HG03045 (cell line): ENCODE measurements around the gene ACVR1C.
"Not testable (repeated sequence)": the region's sequence is repeated elsewhere in the genome, so short reads cannot be mapped to it uniquely, and the experiment has no call there.

ENCODE experiments used
- ATAC-seq: cut with Tn5 transposase; IDR thresholded peaks from one replicate; pipeline ENCODE4 v1.9.1; 2021; ENCODE audit warnings: mild to moderate bottlenecking, moderate library complexity; ENCODE audit not compliant: unreplicated experiment

Gene ACVR1C

DNA sequence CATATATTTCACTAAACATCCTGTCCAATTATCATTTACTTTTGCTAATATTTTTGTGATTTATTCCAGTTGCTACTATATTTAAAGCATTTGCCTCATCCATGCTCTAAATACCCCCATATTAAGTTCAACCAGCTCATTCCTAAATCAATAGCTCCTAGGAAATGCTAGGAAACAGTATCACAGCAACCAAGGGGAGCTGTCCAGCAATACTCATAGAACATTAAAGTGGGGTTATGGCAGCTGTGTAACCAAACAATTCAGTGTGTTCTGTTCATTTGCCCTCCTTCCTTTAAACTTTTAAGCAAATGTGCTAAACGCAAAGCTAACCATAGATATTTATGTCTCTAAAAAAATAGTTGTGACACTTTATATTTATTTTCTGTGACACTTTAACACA lies 41.1 kb downstream of the ACVR1C start:
- no peak for ATAC-seq

DNA sequence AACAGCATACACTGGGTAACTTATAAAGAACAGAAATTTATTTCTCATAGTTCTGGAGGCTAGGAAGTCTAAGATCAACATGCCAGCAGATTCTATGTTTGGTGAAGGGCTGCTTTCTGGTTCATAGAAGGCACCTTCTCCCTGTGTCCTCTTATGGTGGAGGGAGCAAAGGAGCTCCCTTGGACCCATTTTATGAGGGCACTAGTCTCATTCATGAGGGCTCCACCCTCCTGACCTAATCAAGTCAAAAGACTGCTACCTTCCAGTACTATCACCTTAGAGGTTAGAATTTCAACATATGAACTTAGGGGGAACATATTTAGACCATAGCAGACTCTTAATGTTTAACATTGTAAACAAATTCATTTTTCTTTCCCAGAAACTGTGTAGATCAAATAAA lies 54.5 kb downstream of the ACVR1C start:
- no peak for ATAC-seq

DNA sequence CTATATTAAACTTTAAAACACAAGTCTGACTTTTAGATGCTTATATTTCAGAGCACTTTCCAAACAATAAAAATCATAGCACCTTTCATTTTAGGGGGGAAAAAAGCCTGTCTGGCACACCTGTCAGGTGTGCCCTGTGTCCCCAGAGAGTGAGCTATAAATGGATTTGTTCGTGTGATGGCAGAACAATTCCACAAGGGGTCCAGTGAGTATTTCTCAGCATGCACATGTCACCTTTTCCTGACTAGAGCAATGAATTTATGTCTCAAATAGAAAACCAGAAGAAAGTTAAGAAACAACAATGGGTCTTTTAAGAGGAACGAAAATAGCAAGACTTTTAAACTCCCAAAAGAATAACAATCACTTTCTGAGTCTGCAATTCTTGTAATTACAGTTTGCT lies 55.9 kb downstream of the ACVR1C start:
- ATAC-seq = no peak

DNA sequence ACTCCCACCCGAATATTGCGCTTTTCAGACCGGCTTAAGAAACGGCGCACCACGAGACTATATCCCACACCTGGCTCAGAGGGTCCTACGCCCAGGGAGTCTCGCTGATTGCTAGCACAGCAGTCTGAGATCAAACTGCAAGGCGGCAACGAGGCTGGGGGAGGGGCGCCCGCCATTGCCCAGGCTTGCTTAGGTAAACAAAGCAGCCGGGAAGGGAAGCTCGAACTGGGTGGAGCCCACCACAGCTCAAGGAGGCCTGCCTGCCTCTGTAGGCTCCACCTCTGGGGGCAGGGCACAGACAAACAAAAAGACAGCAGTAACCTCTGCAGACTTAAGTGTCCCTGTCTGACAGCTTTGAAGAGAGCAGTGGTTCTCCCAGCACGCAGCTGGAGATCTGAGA lies 62.0 kb downstream of the ACVR1C start:
- ATAC-seq = not testable (repeated sequence)

DNA sequence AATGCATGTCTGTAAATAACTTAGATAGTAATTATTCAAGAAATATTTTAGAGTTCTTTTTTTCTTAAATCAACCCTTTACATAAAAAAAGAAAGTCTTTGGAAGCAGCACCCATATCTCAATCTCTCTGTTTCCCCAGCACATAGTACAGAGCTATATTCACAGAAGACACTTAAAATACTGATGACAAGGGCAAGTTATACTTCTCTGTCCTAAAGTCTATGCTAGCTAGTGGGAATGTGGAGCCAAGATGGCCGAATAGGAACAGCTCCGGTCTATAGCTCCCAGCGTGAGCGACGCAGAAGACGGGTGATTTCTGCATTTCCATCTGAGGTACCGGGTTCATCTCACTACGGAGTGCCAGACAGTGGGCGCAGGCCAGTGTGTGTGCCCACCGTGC lies 62.6 kb downstream of the ACVR1C start:
- not testable (repeated sequence) for ATAC-seq

DNA sequence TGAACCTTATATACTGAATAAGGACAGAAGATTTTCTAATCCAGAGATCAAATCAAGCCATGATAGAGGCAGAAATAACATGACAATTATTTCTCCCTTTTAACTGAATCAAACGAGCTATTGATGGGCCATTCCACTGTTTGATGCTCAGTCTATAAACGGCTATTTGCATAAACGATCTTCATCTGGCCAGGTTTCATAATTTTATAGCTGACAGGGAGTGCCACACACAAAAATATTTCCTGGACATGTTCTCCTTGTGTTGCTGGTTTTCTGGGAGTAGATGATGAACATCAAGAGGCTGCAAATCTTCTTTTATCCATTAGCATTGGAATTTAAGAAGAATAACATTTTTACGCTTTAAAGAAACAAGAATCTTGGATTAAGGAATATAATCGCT lies 63.1 kb downstream of the ACVR1C start:
- no peak for ATAC-seq

DNA sequence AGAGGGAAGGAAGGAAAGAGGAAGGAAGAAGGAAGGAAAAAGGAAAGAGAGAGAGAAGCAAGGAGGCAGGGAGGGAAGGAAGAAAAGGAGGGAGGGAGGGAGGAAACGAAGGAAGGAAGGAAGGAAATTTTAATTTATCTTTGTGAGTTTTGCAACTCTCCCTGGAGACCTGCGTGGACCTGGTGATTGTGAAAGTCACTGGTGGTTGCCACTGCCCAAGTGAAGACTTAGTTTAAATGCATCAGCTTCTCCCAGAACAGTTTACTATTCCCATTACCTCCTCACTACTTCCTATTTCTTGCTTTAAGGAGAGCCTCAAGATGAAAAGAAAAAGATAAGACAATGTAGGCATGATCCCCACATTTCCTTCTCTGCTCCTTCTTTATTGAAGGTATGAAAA lies 68.8 kb downstream of the ACVR1C start:
- ATAC-seq = no peak

DNA sequence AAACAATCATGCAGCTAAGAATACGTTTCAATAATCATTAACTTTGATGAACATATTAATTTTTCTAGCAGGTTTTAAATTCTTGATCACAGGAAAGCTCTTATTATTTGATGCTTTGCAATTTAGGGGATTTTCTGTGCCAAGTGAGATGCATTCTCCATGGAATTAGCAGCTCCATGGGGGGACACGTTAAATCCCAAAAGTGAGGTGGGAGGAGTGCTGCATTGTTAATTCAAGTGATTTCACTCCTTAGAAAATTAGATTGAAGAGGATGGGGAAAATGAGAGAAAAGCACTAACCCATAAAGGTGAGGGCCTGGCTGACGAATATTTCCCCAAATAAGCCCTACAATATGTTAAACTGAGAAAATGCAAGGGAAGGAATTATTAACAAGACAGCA lies 69.2 kb downstream of the ACVR1C start:
- ATAC-seq = no peak

DNA sequence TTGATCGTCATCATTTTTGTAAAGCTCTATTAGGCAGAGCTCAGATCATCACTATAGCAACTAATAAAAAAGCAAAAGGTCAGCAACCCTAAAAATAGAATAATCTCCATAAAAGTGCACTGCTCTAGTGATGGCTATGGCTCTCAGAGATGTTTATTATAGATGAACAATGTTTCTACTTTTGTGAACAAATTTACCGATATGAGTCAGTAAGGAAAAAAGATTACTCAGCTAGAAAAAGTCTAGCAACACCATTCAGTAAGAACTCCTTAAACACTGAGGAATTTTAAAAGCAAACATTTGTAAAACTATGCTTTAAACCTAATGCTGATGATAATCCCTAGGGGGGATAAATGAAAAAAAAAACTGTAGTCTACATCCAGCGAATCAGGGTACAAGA lies 69.6 kb downstream of the ACVR1C start:
- ATAC-seq = no peak

DNA sequence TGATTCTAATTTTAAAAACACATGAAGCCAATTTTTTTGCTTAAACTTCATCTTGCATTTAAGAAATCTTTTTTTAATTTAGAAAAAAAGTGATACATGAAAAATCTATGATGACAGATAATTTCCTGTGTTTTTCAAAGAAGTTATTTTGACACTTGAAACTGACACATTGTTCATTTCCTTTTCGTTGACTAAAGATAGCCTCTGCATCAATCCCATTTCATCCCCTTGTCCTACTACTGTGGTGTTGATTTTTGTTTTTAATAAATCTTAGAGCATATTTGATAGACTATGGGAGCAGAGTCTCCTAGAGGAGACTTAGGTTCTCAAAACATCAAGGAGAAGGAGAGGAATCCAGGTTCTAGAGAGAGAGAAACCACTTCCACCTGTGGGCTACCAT lies 70.9 kb downstream of the ACVR1C start:
- ATAC-seq = no peak

DNA sequence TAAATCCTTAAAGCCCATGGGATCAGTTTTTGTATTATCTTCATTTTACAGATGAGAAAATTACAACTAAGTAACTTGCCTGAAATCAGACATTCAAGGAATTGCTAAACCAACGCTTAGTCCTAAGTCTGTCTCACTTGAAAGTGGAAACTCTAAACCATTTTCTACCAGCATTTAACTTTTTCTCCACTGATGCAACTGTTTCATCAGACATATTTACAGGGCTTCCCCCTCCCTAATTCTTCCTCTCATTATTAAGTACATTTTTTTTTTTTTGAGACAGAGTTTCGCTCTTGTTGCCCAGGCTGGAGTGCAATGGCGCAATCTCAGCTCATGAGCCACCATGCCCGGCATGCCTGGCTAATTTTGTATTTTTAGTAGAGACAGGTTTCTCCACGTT lies 88.6 kb downstream of the ACVR1C start:
- ATAC-seq = no peak

DNA sequence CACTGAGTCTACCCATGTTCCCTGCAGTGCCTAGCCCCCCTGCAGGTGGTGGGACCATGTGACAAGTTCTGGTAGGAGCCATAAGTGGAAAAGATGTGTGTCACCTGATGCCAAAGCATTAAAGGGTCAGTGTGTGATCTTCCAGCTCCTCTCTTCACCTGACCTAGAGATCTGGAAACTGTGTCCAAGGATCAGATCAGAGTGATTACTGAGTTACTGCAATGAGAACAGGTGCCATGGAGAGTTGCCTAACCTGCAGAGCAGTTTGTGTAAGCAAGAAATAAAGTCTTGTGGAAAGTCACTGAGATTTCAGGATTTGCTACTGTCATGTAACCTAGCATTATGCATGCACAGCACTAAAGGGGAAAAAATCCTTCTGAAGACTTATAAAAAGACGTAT lies 90.6 kb downstream of the ACVR1C start:
- ATAC-seq = no peak

DNA sequence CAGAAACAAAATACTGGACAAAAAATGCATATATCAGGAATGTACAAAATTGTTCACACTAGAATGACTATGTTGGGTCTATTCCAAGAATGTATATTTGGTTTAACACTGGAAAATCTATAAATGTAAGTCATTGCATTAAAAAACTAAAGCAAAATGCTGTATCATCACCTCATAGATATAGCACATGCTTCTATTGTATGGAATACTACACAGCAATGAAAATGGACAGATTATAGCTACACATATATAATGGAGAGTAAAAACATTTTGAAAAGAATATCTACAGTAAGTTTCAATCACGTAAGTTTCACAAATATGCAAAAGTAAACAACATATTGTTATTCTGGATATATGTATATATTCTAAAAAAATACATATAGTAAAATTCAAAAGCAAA lies 91.8 kb downstream of the ACVR1C start:
- no peak for ATAC-seq

DNA sequence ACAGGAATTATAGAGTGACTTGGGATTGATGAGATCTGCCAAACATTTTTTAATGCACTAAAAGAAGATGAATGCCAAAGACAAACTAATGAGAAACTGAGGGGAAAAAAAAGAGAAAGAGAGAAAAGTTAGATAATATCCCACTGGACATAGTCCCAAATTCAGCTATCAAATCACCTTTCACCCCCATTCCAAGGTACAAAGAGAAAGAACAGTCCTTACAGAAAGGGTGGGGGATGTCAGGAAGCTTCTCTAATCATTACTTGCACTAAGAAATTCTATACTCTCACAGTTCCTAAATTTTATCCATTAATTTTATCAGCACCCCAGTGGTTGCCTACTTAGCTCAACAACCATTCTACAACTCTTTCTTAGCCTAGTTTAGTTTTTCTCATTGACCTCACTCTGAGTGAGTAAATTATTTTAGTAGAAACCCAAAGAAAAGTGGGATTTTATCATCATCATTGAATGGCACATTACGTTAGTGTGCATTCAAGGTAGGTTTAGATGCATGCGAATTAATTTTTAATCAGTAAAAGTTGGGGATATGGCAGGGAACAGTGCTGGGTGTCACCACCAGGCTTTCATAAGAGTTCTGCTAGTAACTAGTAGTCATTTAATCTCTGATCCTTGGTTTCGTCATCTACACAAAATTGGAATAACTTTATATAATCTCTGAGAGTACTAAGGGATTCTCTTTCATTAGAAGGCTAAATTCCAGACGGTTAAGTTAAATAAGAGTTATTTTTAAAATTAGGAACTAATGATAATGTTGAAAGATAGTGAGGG lies 99.5 kb downstream of the ACVR1C start:
- ATAC-seq = no peak

DNA sequence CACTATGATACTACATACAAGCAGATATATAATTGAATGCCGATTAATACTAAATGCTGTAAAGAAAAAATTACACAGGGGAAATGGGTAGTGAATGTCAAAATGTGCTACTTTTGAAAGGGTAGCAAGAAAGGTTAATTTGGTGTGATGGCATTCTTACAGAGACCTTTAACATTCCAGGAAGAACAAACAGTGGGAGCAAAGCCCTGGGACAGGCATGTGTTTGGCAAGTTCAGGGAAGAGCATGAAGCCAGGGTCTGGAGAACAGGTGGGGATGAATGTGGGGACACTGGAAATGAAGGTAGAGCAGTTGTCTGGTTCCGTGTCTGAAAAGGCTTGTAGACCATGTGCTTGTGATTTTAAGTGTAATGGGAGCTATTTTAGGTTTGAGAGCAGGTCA lies 102.6 kb downstream of the ACVR1C start:
- ATAC-seq = no peak

DNA sequence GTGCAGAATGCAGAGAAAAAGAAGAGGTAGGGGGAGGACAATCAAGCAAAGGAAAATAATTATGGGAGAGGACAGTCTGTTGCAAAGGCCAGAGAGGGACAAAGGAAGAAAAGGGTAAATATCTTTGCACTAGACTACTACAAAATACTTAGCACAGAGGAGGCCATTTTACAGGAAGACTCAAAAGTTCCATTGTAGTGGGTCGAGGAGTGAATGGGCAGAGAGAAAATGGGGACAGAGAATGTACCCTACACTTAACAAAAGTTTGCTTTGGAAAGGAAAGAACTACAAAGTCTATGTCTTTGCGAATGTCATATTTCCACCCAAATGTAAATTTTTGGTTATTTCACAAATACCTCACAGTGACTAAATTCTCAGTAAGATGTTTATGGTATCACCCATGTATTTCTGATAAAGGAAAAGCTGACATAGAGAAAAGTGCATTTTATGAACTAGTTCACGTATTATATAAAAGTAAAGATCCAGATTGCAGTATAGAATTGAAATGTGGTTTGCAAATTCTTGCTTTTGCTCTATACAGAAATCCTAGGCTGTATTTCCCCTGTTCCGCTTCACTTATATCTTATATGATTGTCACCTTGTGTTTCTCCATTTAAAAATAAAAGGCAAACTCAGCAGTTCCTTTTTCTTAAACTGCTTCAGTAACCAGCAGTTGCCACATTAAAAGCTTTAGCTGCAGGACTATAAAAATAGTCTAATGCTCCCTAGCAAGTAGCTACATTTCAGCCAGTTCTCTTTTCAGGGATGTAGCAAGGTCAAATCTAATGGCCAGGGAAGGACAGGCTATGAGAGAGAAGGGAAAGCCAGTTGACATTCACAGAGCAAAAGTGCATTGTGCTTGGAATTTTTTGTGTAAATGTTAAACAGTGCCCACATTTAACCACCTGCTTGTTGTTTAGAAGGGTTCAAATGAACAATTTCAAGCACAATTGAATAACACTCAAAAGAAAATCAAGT lies 105.1 kb downstream of the ACVR1C start:
- ATAC-seq = no peak

DNA sequence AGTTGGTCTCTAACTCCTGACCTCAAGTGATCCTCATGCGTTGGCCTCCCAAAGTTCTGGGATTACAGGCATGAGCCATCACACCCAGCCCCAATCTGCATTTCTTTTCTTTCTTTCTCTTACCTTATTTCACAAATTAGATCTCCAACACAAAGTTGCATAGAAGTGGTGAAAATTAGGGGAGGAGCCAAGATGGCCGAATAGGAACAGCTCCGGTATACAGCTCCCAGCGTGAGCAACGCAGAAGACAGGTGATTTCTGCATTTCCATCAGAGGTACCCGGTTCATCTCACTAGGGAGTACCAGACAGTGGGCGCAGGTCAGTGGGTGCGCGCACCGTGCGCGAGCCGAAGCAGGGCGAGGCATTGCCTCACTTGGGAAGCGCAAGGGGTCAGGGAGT lies 113.7 kb downstream of the ACVR1C start:
- not testable (repeated sequence) for ATAC-seq

DNA sequence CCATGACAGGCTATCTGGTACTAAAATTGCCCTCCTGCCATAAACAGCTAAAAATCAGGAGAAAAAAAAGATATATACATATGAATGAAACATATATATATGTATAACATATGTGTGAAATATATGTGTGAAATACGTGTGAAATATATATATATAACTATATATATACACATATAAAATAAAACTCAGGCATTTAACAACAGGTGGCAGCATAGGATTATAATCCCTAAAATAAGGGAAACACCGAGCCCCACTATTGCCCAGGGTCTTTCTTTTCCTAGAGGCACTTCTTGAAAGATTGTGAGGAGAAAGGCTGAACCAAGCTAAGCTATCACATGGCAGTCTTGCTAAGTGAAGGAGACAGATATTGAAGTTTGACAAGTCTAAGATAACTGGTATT lies 118.9 kb downstream of the ACVR1C start:
- ATAC-seq = no peak

DNA sequence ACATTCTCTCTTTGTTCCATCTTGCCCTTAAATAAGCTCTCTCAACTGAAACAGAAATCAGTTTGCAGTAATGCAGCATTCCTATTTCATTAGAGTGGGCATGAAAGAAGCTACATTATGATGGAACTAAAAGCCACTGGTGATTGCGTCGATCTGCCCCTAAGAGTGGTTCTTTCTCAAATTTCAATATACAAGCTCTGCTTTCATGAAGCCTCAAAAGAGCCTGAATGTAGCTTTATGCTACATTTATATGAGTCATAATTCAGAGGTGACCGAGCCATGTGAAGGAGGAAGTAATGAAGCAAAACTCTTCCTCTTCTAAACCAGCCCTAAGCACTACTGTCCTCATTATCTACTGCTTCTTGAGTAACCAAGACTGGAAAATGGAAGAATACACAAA lies 120.0 kb downstream of the ACVR1C start:
- no peak for ATAC-seq

DNA sequence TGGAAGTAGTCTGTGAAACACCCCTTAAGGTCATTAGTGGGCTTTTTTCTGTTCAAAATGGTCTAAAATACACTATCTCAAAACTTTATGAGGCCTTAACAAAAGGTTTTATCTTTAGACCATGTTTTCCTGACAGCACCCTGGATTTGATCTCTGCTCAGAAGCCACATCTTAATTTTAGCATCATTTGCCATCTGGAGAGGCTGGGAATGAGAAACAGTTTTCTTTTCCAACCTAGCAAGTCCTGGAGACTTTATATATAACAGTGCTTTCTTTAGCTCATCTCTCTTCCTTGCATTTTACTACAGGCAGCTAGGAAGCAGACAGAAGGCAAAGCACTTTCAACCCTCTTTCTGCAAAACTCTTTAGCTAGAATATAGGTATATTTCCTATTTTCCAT lies 122.1 kb downstream of the ACVR1C start:
- ATAC-seq = no peak

DNA sequence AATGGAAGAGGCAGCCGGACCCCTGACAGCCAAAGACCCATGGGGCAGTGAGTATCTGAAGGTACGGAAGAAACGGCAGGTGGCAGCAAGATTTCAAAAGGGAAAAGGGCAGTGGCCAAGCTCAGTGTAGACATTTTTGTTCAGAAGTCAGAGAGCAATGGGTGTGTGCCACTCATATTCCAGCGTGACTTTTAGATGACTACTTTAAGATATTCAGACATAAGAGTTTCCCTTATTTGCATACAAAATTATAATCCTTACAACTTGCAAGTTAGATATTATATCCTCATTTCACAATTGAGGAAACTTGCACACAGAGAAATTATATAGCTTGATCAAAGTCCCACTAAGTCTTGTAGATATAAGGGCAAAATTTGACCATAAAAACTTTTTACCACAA lies 124.0 kb downstream of the ACVR1C start:
- no peak for ATAC-seq

DNA sequence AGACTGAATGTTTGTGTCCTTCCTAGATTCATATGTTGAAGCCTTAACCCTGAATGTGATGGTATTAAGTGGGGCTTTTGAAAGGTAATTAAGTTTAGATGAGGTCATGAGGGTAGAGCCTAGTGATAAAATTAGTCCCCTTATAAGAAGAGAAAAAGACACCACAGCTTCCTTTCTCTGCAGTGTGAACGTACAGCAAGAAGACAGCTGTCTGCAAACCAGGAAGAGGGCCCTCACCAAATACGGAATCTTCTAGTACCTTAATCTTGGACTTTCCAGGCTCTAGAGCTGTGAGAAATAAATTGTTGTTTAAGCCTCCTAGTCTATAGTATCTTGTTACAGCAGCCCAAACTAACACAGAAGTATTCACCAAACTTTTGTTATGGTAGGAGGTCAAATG lies 127.6 kb downstream of the ACVR1C start:
- ATAC-seq = no peak
